Measurements from ENCODE around the gene PROSER3.

DNA sequence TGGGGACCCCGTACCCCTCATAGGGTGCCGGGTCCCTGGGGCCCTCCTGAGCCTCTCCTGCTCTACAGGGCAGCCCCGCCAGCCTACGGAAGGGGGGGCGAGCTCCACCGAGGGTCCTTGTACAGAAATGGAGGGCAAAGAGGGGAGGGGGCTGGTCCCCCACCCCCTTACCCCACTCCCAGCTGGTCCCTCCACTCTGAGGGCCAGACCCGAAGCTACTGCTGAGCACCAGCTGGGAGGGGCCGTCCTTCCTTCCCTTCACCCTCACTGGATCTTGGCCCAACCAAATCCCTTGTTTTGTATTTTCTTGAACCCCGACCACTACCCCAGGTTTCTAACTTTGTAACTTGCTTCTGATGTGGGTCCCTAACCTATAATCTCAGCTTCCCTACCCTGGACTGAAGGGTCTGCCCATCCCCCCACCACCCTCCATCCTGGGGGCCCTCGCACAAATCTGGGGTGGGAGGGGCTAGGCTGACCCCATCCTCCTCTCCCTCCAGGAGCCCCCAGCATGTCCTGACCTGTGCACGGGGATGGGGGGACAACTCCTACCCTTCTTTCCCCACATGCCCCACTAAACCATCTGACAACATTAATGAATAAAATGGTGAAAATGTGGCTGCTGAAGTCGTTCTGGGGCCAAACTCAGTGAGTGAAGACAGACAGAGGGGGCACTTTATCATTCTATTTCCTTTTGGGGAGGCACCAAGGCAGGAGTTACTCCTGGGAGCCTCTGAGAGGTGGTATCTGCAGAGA lies 30.4 kb downstream of the PROSER3 start:
- TF ChIP-seq EZH2 (IDR thresholded peaks at IDR 0.05; ENCODE audit: borderline replicate concordance, insufficient read depth, low read depth, low read length, poor library complexity, severe bottlenecking), result no peak
- TF ChIP-seq, protein P1, sequence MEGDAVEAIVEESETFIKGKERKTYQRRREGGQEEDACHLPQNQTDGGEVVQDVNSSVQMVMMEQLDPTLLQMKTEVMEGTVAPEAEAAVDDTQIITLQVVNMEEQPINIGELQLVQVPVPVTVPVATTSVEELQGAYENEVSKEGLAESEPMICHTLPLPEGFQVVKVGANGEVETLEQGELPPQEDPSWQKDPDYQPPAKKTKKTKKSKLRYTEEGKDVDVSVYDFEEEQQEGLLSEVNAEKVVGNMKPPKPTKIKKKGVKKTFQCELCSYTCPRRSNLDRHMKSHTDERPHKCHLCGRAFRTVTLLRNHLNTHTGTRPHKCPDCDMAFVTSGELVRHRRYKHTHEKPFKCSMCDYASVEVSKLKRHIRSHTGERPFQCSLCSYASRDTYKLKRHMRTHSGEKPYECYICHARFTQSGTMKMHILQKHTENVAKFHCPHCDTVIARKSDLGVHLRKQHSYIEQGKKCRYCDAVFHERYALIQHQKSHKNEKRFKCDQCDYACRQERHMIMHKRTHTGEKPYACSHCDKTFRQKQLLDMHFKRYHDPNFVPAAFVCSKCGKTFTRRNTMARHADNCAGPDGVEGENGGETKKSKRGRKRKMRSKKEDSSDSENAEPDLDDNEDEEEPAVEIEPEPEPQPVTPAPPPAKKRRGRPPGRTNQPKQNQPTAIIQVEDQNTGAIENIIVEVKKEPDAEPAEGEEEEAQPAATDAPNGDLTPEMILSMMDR (IDR thresholded peaks at IDR 0.05), result no peak

All from B cell (primary cell).